ENCODE results near the gene ADAMTSL5.
"Not testable (repeated sequence)": the region's sequence is repeated elsewhere in the genome, so short reads cannot be mapped to it uniquely, and the experiment has no call there.

ADAMTSL5 gene

DNA sequence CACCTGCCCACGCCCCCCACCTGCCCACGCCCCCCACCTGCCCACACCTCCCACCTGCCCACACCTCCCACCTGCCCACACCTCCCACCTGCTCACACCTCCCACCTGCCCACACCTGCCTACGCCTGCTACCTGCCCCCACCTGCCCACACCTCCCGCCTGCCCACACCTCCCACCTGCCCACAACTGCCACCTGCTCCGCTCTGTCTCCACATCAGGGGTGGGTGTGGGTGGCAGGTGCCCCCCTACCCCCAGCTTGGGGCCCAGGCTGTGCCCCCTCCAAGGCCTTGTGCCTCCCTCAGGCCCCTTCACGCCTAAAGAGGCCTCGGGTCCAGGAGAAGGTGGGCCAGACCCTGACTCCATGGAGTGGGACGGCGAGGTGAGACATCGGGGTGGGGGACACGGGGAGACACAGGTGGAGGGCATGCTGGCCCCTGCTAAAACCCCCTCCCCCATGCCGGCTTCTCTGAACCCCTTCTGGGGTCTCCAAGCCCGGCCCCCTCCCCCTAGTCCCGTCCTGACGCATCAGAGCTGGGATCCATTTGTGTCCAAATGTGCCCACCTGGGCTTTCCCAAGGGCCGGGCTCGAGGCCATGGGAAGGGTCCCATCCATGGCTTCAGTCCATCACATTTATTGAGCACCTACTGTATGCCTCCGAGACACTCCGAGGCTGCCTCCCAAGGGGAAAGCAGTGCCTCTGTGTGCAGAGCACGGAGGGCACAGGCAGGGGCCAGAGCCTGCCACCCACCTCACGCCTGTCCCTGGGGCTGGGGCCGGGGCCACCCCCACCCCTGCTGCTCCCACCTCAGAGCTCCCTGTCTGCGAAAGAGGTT lies 16.0 kb upstream of the ADAMTSL5 start:
- no peak for DNase-seq

DNA sequence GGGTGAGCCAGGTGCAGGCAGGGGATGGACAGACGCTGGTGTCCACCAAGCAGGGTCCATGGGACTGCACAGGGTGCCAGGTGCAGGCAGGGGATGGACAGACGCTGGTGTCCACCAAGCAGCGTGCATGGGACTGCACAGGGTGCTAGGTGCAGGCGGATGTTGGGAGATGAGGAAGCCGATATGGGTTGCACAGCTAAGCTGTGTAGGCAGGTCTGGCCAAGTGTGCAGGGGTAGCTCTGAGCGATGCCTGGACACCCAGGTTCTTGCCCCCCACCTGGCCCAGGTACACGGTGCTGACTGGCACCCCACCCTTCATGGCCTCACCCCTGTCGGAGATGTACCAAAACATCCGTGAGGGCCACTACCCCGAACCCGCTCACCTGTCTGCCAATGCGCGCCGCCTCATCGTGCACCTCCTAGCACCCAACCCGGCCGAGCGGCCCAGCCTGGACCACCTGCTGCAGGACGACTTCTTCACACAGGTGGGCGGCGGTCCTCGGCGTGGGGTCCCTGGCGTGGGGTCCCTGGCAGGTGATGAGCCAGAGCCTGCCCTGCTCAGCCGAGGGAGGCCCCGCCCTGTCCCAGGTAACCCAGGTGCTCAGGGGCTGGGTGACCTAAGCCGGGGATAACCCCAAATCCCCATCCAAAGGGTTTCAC lies 15.0 kb upstream of the ADAMTSL5 start:
- no peak for DNase-seq

DNA sequence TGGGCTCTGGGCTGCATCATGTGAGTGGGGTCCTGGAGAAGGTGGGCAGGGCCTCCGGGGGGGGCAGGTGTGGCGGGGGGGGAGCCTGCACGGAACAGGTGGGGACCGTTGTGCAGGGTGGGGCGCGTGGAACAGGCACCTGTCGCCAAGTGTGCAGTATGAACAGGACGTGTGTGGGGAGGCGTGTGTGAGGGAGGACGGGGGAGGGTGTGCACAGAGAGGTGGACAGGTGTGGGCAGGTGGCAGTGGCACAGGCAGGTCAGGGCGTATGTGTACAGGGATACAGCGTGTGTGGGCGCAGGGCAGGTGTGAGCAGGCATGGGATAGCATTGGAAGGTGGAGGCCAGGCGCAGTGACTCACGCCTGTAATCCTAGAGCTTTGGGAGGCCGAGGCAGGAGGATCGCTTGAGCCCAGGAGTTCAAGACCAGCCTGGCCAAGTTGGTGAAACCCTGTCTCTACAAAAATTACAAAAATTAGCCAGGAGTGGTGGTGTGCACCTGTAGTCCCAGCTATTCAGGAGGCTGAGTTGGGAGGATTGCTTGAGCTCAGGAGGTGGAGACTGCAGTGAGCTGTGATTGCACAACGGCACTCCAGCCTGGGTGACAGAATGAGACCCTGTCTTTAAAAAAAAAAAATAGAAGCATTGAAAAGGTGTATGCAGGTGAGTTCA lies 14.3 kb upstream of the ADAMTSL5 start:
- no peak for DNase-seq

GRCh38 chr19:1526066-1526778 lies 13.4 kb upstream of the ADAMTSL5 start:
- DNase-seq: no peak

DNA sequence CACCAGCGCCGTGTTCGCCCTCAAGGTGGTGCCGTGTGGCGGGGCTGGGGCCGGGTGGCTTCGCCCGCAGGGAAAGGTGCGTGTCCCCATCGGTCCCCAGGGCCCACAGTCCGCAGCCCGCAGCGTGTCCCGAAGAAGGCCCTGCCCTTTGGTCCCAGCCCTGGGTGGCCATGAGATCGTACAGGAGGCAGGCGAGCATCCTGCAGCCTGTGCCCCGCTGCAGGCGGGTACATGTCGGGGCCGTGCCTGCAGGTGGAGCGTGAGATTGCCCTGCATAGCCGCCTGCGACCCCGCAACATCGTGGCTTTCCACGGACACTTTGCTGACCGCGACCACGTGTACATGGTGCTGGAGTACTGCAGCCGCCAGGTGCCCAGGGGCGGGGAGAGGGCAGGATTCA lies 12.5 kb upstream of the ADAMTSL5 start:
- DNase-seq: no peak

GRCh38 chr19:1524972-1525325 lies 12.1 kb upstream of the ADAMTSL5 start:
- DNase-seq: no peak

- DNase-seq: no peak
These were observed 11.6 kb upstream of the ADAMTSL5 start for GRCh38 chr19:1524287-1524971.

DNA sequence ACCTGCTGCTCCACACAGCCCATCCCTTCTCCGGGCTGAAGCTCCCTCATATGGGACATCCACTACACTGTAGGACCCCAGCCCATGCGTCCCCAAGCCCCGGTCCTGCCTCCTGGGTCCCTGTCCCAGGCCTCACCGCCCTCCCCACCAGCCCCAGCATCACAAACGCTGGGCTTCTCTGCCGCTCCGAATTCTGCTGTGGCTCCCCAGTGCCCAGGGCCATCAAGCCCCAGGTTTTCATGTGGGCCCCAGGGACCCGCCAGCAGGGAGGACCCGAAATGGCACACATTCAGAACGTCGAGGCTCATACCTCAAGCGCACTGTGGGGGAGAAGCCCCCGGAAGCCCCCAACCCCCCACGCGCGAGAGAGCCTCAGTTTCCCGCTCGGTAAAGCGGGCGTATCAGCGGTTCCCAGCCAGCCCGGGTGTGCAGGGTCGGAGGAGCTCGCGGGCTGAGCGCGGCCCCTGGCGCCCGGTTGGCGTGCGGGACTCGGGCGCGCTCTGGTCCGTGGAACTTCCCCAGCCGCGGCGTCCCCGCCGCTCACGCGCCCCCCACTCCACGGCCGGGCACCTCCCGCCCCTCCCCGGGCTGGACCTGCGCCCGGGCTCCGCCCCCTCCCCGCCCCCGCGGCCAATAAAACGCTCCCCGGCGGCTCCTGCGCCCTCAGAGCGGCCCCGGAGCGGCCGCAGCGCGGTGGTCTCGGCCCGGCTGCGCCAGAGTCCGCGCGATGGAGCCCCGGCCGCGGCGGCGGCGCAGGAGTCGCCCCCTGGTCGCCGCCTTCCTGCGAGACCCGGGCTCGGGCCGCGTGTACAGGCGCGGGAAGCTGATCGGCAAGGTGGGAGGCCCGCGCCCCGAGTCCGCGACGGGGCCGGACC lies 10.8 kb upstream of the ADAMTSL5 start, which contains the start of gene PLK5:
PLK5 (plus strand) TSS at position 666 of the 875 bp plus-strand sequence. CDS start 2,920 bp downstream, outside the sequence.
- no peak for DNase-seq

DNA sequence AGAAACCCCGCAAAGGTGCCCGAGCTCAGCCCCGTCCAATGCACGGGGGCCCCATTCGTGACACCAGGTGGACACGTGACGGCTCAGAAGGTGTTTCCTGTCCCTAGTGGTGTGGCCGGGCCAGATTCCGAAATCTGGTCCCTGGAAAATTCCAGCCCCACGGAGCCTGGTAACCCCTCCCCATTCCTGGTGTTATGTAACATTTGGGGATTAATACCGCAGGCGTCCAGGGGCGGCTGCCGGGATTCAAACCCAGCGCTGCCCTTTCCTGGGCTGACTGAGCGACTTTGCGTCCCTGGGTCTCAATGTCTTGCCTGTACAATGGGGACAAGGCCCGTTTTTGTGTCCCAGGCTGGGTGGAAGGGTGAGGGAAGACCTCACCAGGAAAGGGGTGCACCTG lies 10.0 kb upstream of the ADAMTSL5 start:
- DNase-seq: no peak

- DNase-seq: no peak
These were observed 9.2 kb upstream of the ADAMTSL5 start for GRCh38 chr19:1522061-1522460.

DNA sequence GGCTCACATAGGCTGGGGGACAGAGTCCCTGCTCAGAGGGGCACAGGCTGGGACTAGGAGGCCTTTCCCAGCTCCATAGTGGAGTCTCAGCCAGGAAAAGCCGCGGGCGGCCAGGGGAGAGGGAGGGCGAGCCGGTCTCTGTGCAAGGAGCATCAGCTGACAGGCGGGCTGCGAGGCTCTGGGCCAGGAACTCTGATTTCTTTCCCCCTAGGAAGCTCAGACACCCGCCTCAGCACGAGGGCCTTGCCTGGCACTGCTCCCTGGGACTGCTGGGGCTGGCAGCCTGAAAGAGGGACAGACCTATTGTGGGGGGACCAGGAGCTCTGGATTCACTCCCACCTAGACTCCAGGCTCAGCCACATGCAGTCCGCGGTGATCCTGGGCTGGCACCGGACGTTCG lies 8.8 kb upstream of the ADAMTSL5 start:
- DNase-seq: no peak

- DNase-seq: no peak
These were observed 7.5 kb upstream of the ADAMTSL5 start for GRCh38 chr19:1520203-1520780.

GRCh38 chr19:1519802-1520201 lies 7.0 kb upstream of the ADAMTSL5 start:
- not testable (repeated sequence) for DNase-seq

GRCh38 chr19:1518471-1518870 lies 5.7 kb upstream of the ADAMTSL5 start:
- no peak for DNase-seq

GRCh38 chr19:1516395-1516753 lies 3.6 kb upstream of the ADAMTSL5 start:
- no peak for DNase-seq

GRCh38 chr19:1514986-1515721 lies 2.3 kb upstream of the ADAMTSL5 start:
- DNase-seq: no peak

DNA sequence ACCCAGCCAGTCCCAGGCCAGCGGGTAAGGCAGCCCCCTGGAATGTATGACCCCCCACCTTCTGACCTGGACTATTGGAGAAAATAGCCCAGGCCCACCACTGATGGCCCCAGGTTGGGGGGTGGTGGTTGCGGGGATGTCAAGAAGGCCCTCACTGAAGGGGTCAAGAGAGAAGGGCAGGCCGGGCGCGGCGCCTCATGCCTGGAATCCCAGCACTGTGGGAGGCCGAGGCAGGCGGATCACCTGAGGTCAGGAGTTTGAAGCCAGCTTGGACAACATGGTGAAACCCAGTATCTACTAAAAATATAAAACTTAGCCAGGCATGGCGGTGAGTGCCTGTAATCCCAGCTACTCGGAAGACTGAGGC lies 1.5 kb upstream of the ADAMTSL5 start:
- DNase-seq: no peak

GRCh38 chr19:1513499-1514294 lies 878 bp upstream of the ADAMTSL5 start:
- peak; percentile 54 to 68 for DNase-seq

Data from inflammatory macrophage (primary cell).